Measurements from ENCODE around the gene ZFP36.
A peak's percentile ranks its signal among the peaks of the same experiment; 100 is the strongest.
"Not testable (repeated sequence)": the region's sequence is repeated elsewhere in the genome, so short reads cannot be mapped to it uniquely, and the experiment has no call there.

Gene ZFP36

GRCh38 chr19:39445196-39446111, 38.8 kb downstream of the ZFP36 start, which contains the start of gene SUPT5H:
Gene SUPT5H (plus strand): TSS chr19:39445582. CDS start chr19:39445891, 309 bp downstream.
- DNase-seq (ENCODE audit: low read depth, low spot score): peak; percentile 95

GRCh38 chr19:39446365-39447084, 39.9 kb downstream of the ZFP36 start:
- no peak for DNase-seq (ENCODE audit: low read depth, low spot score)

- DNase-seq (ENCODE audit: low read depth, low spot score): no peak
These were observed 41.6 kb downstream of the ZFP36 start for GRCh38 chr19:39448271-39448670.

GRCh38 chr19:39449116-39449797, 42.6 kb downstream of the ZFP36 start:
- no peak for DNase-seq (ENCODE audit: low read depth, low spot score)

GRCh38 chr19:39451257-39451656, 44.6 kb downstream of the ZFP36 start:
- DNase-seq (ENCODE audit: low read depth, low spot score): not testable (repeated sequence)
